GM12864 (cell line): Measurements from ENCODE around the gene ARPP19.
"Not testable (repeated sequence)": the region's sequence is repeated elsewhere in the genome, so short reads cannot be mapped to it uniquely, and the experiment has no call there.

Source experiments
- DNase-seq: peaks from one replicate; pipeline ENCODE4 v3.0.0-alpha.2; 2011; ENCODE audit warnings: low read depth
- H3K4me3 ChIP-seq: 2 replicates; pipeline ENCODE4 v1.5.1; 2011; ENCODE audit warnings: mild to moderate bottlenecking, low read depth, low read length, control low read depth
- CTCF ChIP-seq: IDR thresholded peaks from 2 replicates; pipeline ENCODE4 v1.5.1; 2011; ENCODE audit warnings: low read depth, mild to moderate bottlenecking, moderate library complexity, low read length, control low read depth, inconsistent platforms; ENCODE audit errors: missing control alignments

ARPP19 gene

GRCh38 chr15:52568601-52569585, at the start of gene ARPP19:
TSS of gene ARPP19 (minus strand) at chr15:52569030. CDS start at chr15:52568892, 138 bp downstream.
- TF ChIP-seq CTCF: no peak
- DNase-seq: peak; percentile 81
- H3K4me3 ChIP-seq: peak within 1 kb of the TSS; percentile 64

GRCh38 chr15:52617026-52617425, 48.2 kb upstream of the ARPP19 start:
- DNase-seq: no peak
- no peak for TF ChIP-seq CTCF
- no peak overlapping the region for H3K4me3 ChIP-seq

- no peak for DNase-seq
- H3K4me3 ChIP-seq: no peak overlapping the region
- TF ChIP-seq CTCF: no peak
Observed at GRCh38 chr15:52615302-52615701, 46.5 kb upstream of the ARPP19 start.

GRCh38 chr15:52609593-52609992, 40.8 kb upstream of the ARPP19 start:
- no peak overlapping the region for H3K4me3 ChIP-seq
- DNase-seq: no peak
- TF ChIP-seq CTCF: no peak

- DNase-seq: no peak
- TF ChIP-seq CTCF: no peak
Observed at GRCh38 chr15:52584414-52584813, 15.6 kb upstream of the ARPP19 start.

GRCh38 chr15:52579852-52580251, 11.0 kb upstream of the ARPP19 start:
- H3K4me3 ChIP-seq: no peak overlapping the region
- no peak for DNase-seq
- TF ChIP-seq CTCF: no peak

More at GRCh38 chr15:52584414-52584813, 15.6 kb upstream of the ARPP19 start:
- no peak overlapping the region for H3K4me3 ChIP-seq

GRCh38 chr15:52576692-52577091, 7.9 kb upstream of the ARPP19 start:
- H3K4me3 ChIP-seq: no peak overlapping the region
- no peak for DNase-seq

GRCh38 chr15:52575573-52575972, 6.7 kb upstream of the ARPP19 start:
- not testable (repeated sequence) for H3K4me3 ChIP-seq, DNase-seq

More at GRCh38 chr15:52576692-52577091, 7.9 kb upstream of the ARPP19 start:
- TF ChIP-seq CTCF: no peak
